ENCODE data around the gene MYH10. TPM values are rescaled to one million over a fixed set of nuclear protein-coding genes. Genes with fewer than 3 reads are reported as not detected.
"Not testable (repeated sequence)": the region's sequence is repeated elsewhere in the genome, so short reads cannot be mapped to it uniquely, and the experiment has no call there.

Gene MYH10
- total RNA-seq: 274 and 460 TPM in 2 replicates

GRCh38 chr17:8630227-8630801 is at the start of gene MYH10:
TSS of gene MYH10 (minus strand) at chr17:8630725. CDS start at chr17:8623246, 7,479 bp downstream.
- no peak for DNase-seq (ENCODE audit: low read depth in 2 of 2)

GRCh38 chr17:8679126-8679525 is 48.6 kb upstream of the MYH10 start:
- no peak for DNase-seq (ENCODE audit: low read depth in 2 of 2)

GRCh38 chr17:8675306-8675705 is 44.8 kb upstream of the MYH10 start:
- DNase-seq (ENCODE audit: low read depth in 2 of 2): no peak

- peak in 1 of 2 donors; percentile 51 for DNase-seq (ENCODE audit: low read depth in 2 of 2)
Observed at GRCh38 chr17:8674344-8675305, 44.1 kb upstream of the MYH10 start.

- DNase-seq (ENCODE audit: low read depth in 2 of 2): peak in 1 of 2 donors; percentile 45
Observed at GRCh38 chr17:8673612-8674011, 43.1 kb upstream of the MYH10 start.

GRCh38 chr17:8672326-8672725 is 41.8 kb upstream of the MYH10 start:
- no peak for DNase-seq (ENCODE audit: low read depth in 2 of 2)

GRCh38 chr17:8670421-8670820 is 39.9 kb upstream of the MYH10 start:
- no peak for DNase-seq (ENCODE audit: low read depth in 2 of 2)

GRCh38 chr17:8668176-8668740 is 37.7 kb upstream of the MYH10 start:
- peak in 1 of 2 donors; percentile 68 for DNase-seq (ENCODE audit: low read depth in 2 of 2)

- DNase-seq (ENCODE audit: low read depth in 2 of 2): no peak
Observed at GRCh38 chr17:8667421-8667820, 36.9 kb upstream of the MYH10 start.

- DNase-seq (ENCODE audit: low read depth in 2 of 2): no peak
Observed at GRCh38 chr17:8665684-8666083, 35.2 kb upstream of the MYH10 start.

- DNase-seq (ENCODE audit: low read depth in 2 of 2): no peak
Observed at GRCh38 chr17:8664456-8665126, 34.1 kb upstream of the MYH10 start.

GRCh38 chr17:8662973-8663372 is 32.4 kb upstream of the MYH10 start:
- no peak for DNase-seq (ENCODE audit: low read depth in 2 of 2)

GRCh38 chr17:8662076-8662831 is 31.7 kb upstream of the MYH10 start:
- DNase-seq (ENCODE audit: low read depth in 2 of 2): no peak

- DNase-seq (ENCODE audit: low read depth in 2 of 2): not testable (repeated sequence)
Observed at GRCh38 chr17:8660709-8661108, 30.2 kb upstream of the MYH10 start.

- no peak for DNase-seq (ENCODE audit: low read depth in 2 of 2)
Observed at GRCh38 chr17:8659758-8660410, 29.4 kb upstream of the MYH10 start.

- DNase-seq (ENCODE audit: low read depth in 2 of 2): no peak
Observed at GRCh38 chr17:8658810-8659209, 28.3 kb upstream of the MYH10 start.

GRCh38 chr17:8656693-8657092 is 26.2 kb upstream of the MYH10 start:
- DNase-seq (ENCODE audit: low read depth in 2 of 2): no peak

GRCh38 chr17:8654822-8655221 is 24.3 kb upstream of the MYH10 start:
- DNase-seq (ENCODE audit: low read depth in 2 of 2): no peak

GRCh38 chr17:8651013-8651412 is 20.5 kb upstream of the MYH10 start:
- no peak for DNase-seq (ENCODE audit: low read depth in 2 of 2)

- DNase-seq (ENCODE audit: low read depth in 2 of 2): no peak
Observed at GRCh38 chr17:8650119-8650499, 19.6 kb upstream of the MYH10 start.
